Stimulated activated effector memory CD8-positive, alpha-beta T cell treated with anti-CD3 and anti-CD28 coated beads, Interleukin-12 subunit alpha, Interleukin-12 subunit beta, amount 100 ng/mL, for 72 hours (primary cell): ENCODE data around the gene SHISA7.

Experiments used
- ATAC-seq: fragments of 150-1000 bp; cut with Tn5 transposase; 2 replicates; pipeline ENCODE4 v1.10.0; 2021
- DNase-seq, 2 donors: peaks; one replicate each; pipeline ENCODE4 v3.0.0; 2021 to 2022; ENCODE audit warnings: low spot score in 2 of 2
- H3K27ac Mint-ChIP-seq: one replicate; pipeline ENCODE4 v1.8.0; 2022; ENCODE audit warnings: mild to moderate bottlenecking, mixed read lengths
- H3K36me3 Mint-ChIP-seq: one replicate; pipeline ENCODE4 v1.8.0; 2022; ENCODE audit warnings: mild to moderate bottlenecking, mixed read lengths
- H3K4me1 Mint-ChIP-seq: one replicate; pipeline ENCODE4 v1.8.0; 2022; ENCODE audit warnings: mixed read lengths
- H3K4me3 Mint-ChIP-seq: one replicate; pipeline ENCODE4 v1.8.0; 2022; ENCODE audit warnings: mild to moderate bottlenecking, mixed read lengths
- H3K9me3 Mint-ChIP-seq: one replicate; pipeline ENCODE4 v1.8.0; 2022; ENCODE audit warnings: mixed read lengths

Gene SHISA7

GRCh38 chr19:55473225-55474012, 30.3 kb upstream of the SHISA7 start:
- ATAC-seq (no peak), DNase-seq (no peak)
- H3K36me3 Mint-ChIP-seq, result peaks cover 14% of the 10 kb centered on the region
- H3K9me3 Mint-ChIP-seq, result no peaks in the 10 kb centered on the region
- H3K4me1 Mint-ChIP-seq, result peaks cover 15% of the 10 kb centered on the region
- no peak overlapping the region for H3K4me3 Mint-ChIP-seq
- H3K27ac Mint-ChIP-seq, result no peak overlapping the region

- peaks cover 6% of the 10 kb centered on the region for H3K4me1 Mint-ChIP-seq
- H3K4me3 Mint-ChIP-seq, result no peak overlapping the region
- H3K9me3 Mint-ChIP-seq, result no peaks in the 10 kb centered on the region
- no peak overlapping the region for H3K27ac Mint-ChIP-seq
- no peak for ATAC-seq
- peaks cover 9% of the 10 kb centered on the region for H3K36me3 Mint-ChIP-seq
- DNase-seq, result no peak
These were observed 29.4 kb upstream of the SHISA7 start for GRCh38 chr19:55472463-55472862.

- Mint-ChIP-seq H3K27ac (no peak overlapping the region), H3K36me3 (peaks cover 5% of the 10 kb centered on the region), H3K4me3 (no peak overlapping the region), H3K9me3 (no peaks in the 10 kb centered on the region), H3K4me1 (no peaks in the 10 kb centered on the region)
- ATAC-seq (no peak), DNase-seq (no peak)
These were observed 28.2 kb upstream of the SHISA7 start for GRCh38 chr19:55471266-55471665.

GRCh38 chr19:55468054-55468393, 24.9 kb upstream of the SHISA7 start:
- H3K36me3 Mint-ChIP-seq, result no peaks in the 10 kb centered on the region
- DNase-seq (no peak), ATAC-seq (peak; percentile 22)
- no peak overlapping the region for H3K27ac Mint-ChIP-seq
- no peak overlapping the region for H3K4me3 Mint-ChIP-seq
- no peaks in the 10 kb centered on the region for H3K9me3 Mint-ChIP-seq
- H3K4me1 Mint-ChIP-seq, result peaks cover 1% of the 10 kb centered on the region

GRCh38 chr19:55467236-55468053, 24.3 kb upstream of the SHISA7 start:
- H3K27ac Mint-ChIP-seq, result no peak overlapping the region
- peaks cover 7% of the 10 kb centered on the region for H3K4me1 Mint-ChIP-seq
- no peak overlapping the region for H3K4me3 Mint-ChIP-seq
- no peaks in the 10 kb centered on the region for H3K9me3 Mint-ChIP-seq
- no peaks in the 10 kb centered on the region for H3K36me3 Mint-ChIP-seq
- ATAC-seq, result peak; percentile 88
- DNase-seq, result peak; percentile 84 to 87

- peaks cover 19% of the 10 kb centered on the region for H3K4me1 Mint-ChIP-seq
- H3K4me3 Mint-ChIP-seq, result no peak overlapping the region
- peaks cover 8% of the 10 kb centered on the region for H3K36me3 Mint-ChIP-seq
- ATAC-seq (no peak), DNase-seq (no peak)
- H3K9me3 Mint-ChIP-seq, result no peaks in the 10 kb centered on the region
- no peak overlapping the region for H3K27ac Mint-ChIP-seq
These were observed 23.1 kb upstream of the SHISA7 start for GRCh38 chr19:55466241-55466614.

- no peak for DNase-seq
- H3K4me3 Mint-ChIP-seq, result no peak overlapping the region
- H3K4me1 Mint-ChIP-seq, result peaks cover 24% of the 10 kb centered on the region
- H3K36me3 Mint-ChIP-seq, result peaks cover 8% of the 10 kb centered on the region
- H3K27ac Mint-ChIP-seq, result no peak overlapping the region
- ATAC-seq, result no peak
- H3K9me3 Mint-ChIP-seq, result no peaks in the 10 kb centered on the region
These were observed 22.6 kb upstream of the SHISA7 start for GRCh38 chr19:55465460-55466240.

GRCh38 chr19:55464662-55465054, 21.6 kb upstream of the SHISA7 start, which contains the start of gene C19orf85:
Gene C19orf85 (minus strand): TSS chr19:55464751. CDS start chr19:55464554, 197 bp downstream.
- ATAC-seq, result no peak
- peaks cover 8% of the 10 kb centered on the region for H3K36me3 Mint-ChIP-seq
- H3K9me3 Mint-ChIP-seq, result no peaks in the 10 kb centered on the region
- H3K4me3 Mint-ChIP-seq, result no peak within 1 kb of the TSS
- H3K27ac Mint-ChIP-seq, result no peak within 1 kb of the TSS
- no peak for DNase-seq
- peaks cover 34% of the 10 kb centered on the region for H3K4me1 Mint-ChIP-seq

GRCh38 chr19:55464039-55464661, 21.1 kb upstream of the SHISA7 start:
- Mint-ChIP-seq H3K4me1 (peaks cover 36% of the 10 kb centered on the region), H3K27ac (no peak overlapping the region), H3K36me3 (peaks cover 8% of the 10 kb centered on the region), H3K4me3 (no peak overlapping the region), H3K9me3 (no peaks in the 10 kb centered on the region)
- DNase-seq, result no peak
- no peak for ATAC-seq

GRCh38 chr19:55463583-55464031, 20.5 kb upstream of the SHISA7 start:
- DNase-seq (no peak), ATAC-seq (no peak)
- Mint-ChIP-seq H3K36me3 (peaks cover 8% of the 10 kb centered on the region), H3K27ac (no peak overlapping the region), H3K4me1 (peaks cover 36% of the 10 kb centered on the region), H3K4me3 (no peak overlapping the region), H3K9me3 (no peaks in the 10 kb centered on the region)

- Mint-ChIP-seq H3K36me3 (peaks cover 8% of the 10 kb centered on the region), H3K4me1 (peaks cover 36% of the 10 kb centered on the region), H3K4me3 (peak overlapping the region; percentile 87), H3K27ac (peak overlapping the region; percentile 93), H3K9me3 (no peaks in the 10 kb centered on the region)
- DNase-seq (no peak), ATAC-seq (no peak)
These were observed 19.6 kb upstream of the SHISA7 start for GRCh38 chr19:55462722-55463121.

GRCh38 chr19:55461974-55462626, 19.0 kb upstream of the SHISA7 start:
- H3K4me3 Mint-ChIP-seq, result peak overlapping the region; percentile 87
- ATAC-seq, result no peak

GRCh38 chr19:55461259-55461973, 18.3 kb upstream of the SHISA7 start, which contains the start of gene ISOC2:
Gene ISOC2 (minus strand): TSS chr19:55461642. CDS start chr19:55456486, 5,156 bp downstream.
- H3K9me3 Mint-ChIP-seq, result no peaks in the 10 kb centered on the region
- H3K4me3 Mint-ChIP-seq, result peak within 1 kb of the TSS; percentile 87
- peak within 1 kb of the TSS; percentile 93 for H3K27ac Mint-ChIP-seq
- H3K36me3 Mint-ChIP-seq, result peaks cover 8% of the 10 kb centered on the region
- DNase-seq (peak; percentile 98 to 100), ATAC-seq (peak; percentile 95)
- H3K4me1 Mint-ChIP-seq, result peaks cover 36% of the 10 kb centered on the region

More at GRCh38 chr19:55461974-55462626, 19.0 kb upstream of the SHISA7 start:
- H3K27ac Mint-ChIP-seq, result peak overlapping the region; percentile 93
- peaks cover 8% of the 10 kb centered on the region for H3K36me3 Mint-ChIP-seq
- no peak for DNase-seq
- H3K4me1 Mint-ChIP-seq, result peaks cover 36% of the 10 kb centered on the region
- no peaks in the 10 kb centered on the region for H3K9me3 Mint-ChIP-seq
